Stimulated activated CD8-positive, alpha-beta memory T cell treated with anti-CD3 and anti-CD28 coated beads, Interleukin-7, amount 100 ng/mL, for 1 hour (primary cell): ENCODE data around the gene USP48.
A peak's percentile ranks its signal among the peaks of the same experiment; 100 is the strongest.
"Not testable (repeated sequence)": the region's sequence is repeated elsewhere in the genome, so short reads cannot be mapped to it uniquely, and the experiment has no call there.

Experiments used
- DNase-seq, 2 donors: peaks; one replicate each; pipeline ENCODE4 v3.0.0-alpha.2; 2020; ENCODE audit warnings: low read depth in 2 of 2

The USP48 gene

DNA sequence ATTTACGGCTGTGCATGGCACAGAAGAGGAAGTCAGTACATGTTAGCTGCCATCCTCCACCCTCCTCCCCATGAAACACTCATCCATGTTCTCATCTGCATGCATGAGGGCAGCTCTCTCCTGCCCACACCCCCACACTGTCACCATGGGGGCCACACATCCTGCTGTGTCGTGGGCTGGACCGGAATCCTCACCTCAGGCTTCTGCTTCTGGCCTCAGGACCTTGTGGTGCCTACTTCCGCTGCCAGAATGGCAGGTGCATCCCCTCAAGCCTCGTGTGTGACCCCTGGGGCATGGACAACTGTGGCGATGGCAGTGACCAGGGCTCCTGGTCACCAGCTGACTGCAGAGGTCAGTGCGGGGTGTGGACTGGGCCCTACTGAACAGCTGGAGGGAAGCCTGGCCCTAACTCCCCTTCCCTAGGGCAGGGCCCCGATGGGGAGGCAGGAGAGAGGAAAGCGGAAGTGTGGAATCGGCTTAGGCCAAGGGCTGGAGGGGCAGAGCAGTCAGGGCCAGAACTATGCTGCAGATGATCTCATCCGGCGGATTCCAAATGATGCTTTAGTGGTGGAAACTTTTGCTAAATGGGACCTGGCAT is 32.9 kb upstream of the USP48 start:
- DNase-seq, result no peak

DNA sequence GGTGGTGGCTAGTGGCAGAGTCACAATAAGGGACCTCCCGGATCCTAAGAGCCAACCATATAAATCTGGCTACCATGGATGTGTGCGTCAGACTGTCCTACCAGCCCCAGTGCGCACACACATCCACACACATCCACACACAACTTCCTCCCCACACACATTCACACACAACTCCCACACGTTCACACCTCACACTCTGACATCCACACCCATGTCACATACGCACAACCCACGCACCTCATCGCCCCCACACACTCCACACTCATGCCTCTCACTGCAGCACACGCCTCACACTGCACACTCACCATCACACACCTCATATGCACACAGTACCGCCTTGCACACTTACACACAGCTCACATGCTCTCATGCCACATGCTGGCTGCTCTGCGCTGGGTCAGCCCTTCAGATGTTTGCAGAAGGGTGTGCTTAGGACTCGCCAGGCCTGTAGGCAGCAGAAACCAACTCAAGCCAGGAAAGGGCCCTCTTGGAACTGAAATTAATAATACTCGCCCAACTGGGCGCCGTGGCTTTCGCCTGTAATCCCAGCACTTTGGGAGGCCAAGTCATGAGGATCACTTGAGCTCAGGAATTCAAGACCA is 32.1 kb upstream of the USP48 start:
- DNase-seq, result no peak

DNA sequence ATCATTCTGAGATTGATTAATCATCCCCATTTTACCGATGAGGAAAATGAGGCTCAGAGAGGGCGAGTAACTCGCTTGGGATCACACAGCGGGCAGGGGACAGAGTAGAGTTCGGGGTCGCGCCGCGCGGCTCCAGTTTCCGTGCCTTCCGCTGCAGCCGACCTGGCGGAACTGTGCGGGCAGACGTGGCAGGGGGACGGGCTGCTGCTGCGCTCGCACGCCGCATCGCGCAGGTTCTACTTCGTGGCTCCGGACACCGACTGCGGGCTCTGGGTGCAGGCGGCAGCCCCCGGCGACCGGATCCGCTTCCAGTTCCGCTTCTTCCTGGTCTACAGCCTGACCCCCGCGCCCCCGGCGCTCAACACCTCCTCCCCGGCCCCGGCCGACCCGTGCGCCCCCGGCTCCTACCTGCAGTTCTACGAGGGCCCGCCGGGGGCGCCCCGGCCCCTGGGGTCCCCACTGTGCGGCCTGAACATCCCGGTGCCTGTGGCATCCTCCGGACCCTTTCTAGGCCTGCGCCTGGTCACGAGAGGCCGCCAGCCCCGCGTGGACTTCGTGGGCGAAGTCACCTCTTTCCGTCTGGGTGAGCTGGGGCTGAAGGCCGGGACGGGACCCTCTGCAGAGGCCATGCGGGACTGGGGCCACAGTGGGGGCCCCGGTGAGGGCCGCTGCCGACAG is 31.4 kb upstream of the USP48 start:
- DNase-seq, result no peak

DNA sequence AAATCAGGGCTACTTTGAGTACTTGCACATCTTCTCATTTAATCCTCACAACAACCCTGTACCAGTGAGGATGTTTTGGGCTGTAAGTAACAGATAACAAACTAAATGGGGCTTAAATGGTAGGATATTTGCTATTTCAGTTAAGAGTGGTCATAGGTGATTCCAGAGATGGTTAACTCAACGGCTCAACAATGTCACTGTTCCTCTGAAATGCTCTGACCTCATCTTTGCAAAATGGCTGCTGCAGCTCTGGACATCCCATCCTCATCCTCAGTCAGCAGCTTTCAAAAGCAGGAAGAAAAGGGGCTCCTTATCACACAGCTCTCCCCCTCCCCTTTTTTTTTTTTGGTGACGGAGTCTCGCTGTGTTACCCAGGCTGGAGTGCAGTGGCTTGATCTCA is 30.6 kb upstream of the USP48 start:
- DNase-seq, result no peak

DNA sequence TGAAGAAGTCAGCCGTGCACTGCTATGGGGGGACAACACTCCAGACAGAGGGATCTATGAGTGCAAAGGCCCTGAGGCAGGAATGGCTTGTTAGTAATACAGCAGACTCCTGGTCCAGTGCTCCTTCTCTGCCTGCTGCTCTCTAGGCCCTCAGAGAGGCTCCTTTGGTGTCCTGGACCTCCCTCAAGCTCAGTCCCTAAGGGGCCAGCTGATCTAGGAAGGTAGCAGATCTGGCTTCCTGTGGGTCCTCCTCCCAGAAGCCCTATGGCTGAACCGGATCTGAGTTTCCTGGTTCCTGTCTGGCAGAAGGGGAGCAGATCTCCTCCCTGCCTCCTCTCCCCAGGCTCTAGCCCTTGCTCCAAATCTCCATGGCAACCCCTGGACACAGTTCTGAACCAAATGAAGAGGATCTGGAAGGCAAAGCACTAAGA is 28.9 kb upstream of the USP48 start, which contains the start of gene LDLRAD2:
Gene LDLRAD2, plus strand, starts transcription at position 391 of the 431 bp plus-strand sequence. CDS start 187 bp downstream, outside the sequence.
- DNase-seq, result no peak

DNA sequence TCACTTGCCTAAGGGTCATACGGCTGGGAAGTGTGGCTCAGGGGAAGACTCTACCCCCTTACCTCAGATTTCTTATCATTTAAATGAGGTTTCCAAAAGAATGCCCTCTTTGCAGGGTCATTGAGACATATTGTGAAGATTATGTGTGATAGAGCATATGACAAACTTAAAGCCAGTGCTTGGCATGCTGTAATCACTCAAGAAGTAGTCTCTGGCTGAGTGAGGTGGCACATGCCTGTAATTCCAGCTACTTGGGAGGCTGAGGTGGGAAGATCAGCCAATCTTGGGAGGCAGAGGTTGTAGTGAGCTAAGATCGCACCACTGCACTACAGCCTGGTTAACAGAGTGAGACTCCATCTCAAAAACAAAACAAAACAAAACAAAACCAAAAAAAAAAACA is 21.6 kb upstream of the USP48 start:
- DNase-seq, result no peak

DNA sequence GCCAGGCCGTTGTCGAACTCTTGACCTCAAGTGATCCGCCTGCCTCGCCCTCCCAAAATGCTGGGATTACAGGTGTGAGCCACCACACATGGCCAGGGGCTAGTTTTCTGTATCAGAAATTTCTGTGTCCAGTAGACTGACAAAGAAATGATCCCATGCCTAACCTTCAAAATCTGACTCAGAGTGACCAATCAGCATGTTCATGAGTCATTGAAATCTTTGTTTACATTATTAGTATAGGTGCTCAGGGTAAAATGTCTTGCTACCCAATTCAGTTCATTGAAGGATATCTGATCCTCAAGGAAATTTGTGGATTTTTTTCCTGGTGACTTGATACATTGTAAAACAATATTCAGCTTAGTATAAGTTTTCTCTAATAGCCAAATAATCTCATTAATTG is 18.2 kb upstream of the USP48 start:
- DNase-seq, result no peak

DNA sequence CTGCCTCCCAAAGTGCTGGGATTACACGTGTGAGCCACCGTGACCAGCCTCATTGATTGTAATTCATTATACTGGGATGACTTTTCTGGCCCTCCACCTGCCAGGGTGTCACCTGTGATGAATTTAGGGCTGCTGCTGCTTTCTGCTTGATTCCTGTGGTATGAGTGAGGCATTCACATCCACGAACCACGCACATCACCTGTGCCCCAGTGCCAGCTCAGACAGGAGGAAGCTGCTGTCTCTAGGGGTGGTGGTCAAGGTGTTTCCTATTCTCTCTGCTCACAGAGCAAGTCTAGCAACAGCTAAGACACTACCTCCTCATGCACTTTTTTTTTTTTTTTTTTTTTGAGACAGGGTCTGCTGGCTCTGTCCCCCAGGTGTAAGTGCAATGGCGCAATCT is 16.8 kb upstream of the USP48 start:
- no peak for DNase-seq

DNA sequence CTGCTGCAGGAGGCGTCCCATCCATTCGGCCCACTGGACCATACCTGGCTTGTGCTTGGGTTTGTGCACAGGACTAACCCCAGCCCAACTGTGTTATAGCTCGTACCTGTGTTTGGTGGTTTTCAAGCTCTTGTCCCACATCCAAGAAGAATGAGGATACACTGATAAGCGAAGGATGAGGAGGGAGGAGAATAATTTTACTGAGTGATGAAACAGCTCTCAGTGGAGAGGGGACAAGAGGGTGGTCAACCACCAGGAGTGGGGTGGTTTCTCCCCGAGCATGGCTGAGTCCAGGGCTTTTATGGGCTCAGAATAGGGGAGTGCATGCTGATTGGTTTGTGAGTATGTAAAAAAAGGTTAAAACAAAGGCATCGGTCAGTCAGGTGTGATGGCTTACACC is 12.1 kb upstream of the USP48 start:
- no peak for DNase-seq

DNA sequence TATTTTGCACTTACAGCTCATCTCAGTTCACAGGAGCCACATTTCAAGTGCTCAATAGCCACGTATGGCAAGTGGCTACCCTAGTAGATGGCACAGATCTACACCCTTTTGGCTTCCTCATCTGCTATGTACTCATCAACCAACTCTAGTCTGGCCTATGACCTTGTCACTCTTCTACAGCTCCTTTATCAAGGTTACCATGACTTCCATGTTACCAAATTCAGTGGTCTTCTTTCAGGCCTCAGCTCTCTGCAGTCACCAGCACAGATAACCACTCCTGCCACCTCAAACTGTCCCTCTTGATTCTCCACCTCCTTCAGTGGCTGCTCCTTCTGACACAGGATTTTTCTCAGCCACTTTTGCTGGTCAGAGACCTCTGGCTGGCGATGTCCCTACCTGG is 11.7 kb upstream of the USP48 start:
- no peak for DNase-seq

DNA sequence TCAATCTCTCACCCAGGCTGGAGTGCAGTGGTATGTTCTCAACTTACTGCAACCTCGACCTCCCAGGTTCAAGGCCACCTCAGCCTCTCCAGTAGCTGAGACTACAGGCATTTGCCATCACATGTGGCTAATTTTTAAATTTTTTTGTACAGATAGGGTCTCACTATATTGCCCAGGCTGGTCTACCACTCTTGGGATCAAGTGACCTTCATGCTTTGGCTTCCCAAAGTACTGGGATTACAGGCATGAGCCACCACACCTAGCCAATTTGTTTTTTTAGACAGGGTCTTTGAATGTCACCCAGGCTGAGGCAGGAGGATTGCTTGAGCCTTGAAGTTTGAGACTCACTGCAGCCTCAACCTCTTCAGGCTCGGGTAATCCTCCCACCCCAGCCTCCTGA is 10.2 kb upstream of the USP48 start:
- DNase-seq, result no peak

DNA sequence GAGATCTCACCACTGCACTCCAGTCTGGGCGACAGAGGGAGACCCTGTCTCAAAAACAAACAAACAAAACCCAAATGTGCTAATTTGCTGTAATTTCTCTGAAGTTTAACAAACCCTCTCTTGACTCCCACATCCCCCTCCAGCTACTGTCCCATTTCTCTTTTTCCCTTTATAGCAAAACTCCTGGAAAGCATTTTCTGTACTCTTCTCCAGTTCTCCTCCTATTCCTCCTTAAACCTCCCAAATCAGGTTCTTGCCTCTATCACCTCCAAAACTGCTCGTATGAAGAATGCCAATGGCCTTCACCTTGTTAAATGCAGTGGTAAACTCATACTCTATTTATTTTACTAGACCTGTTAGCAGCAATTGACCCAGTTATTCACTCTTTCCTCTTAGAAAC is 3.7 kb upstream of the USP48 start:
- DNase-seq, result no peak

DNA sequence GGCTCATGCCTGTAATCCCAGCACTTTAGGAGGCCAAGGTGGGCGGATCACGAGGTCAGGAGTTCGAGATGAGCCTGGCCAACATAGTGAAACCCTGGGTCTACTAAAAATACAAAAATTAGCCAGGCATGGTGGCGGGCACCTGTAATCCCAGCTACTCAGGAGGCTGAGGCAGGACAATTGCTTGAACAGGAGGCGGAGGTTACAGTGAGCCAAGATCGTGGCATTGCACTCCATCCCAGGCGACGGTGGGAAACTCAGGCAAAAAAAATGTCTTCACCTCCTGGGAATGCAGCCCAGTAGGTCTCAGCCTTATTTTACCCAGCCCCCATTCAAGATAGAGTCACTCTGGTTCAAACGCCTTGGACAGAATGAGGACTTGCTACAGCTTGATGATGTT is 2.8 kb upstream of the USP48 start:
- not testable (repeated sequence) for DNase-seq

DNA sequence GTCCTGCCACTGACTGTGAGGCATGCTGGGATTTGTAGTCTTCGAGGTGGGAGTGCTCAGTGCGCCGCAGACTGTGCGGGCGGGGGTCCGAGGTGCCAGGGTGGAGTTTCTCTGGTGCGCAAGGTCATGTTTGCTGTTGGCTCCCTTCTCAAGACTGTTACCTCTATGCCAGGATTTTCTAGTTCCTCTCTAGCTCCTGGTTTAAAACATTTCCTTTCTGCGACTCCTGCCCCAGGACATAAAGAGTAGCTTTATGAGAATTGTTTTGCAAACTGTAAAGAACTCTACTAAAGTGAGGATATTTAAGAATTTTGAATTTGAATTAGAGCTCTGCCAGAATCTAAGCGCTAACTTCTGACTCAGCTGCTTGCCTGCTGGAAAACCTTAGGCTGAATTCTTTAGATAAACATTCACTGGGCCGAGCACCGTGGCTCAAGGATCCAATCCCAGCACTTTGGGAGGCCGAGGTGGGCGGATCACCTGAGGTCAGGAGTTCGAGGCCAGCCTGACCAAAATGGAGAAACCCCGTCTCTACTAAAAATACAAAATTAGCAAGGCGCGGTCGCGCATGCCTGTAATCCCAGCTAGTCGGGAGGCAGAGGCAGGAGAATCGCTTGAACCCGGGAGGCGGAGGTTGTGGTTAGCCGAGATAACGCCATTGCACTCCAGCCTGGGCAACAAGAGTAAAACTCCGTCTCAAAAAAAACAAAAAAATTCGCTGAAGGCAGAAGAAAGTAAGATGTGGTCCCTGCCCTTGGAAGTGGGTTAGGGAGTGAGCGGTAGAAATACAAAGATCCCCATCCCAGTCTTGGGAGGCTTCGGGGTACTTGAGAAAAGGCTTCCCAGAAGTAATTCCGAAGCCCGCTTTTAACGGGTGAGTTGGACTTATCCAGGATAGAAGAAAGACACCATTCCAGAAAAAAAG is 992 bp upstream of the USP48 start:
- DNase-seq, result no peak

DNA sequence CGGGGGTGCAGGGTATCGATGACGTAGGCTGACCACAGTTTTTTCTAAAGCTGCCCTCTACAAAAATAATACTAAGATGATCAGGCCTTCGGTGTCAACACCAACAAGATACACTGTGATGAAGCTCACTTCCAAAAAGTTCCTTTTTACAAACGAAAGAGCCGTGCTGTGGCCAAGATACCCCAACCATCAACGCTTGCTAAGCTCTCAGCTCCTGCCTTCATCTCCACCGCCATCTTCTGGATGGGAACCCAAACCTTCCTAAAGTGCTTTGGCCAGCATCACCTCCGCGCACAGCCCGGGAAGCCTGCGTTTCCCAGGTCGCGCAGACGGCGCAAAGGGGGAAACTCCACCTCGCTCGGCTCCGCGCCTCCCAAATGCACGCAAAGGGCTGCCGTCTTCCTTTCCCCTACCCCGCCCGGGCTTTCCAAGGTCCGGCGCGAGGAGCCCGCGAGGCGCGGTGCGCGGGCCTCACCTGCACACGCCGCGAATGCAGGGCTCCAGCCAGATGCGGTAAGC is 541 bp downstream of the USP48 start:
- DNase-seq, result peak; percentile 4 to 6

DNA sequence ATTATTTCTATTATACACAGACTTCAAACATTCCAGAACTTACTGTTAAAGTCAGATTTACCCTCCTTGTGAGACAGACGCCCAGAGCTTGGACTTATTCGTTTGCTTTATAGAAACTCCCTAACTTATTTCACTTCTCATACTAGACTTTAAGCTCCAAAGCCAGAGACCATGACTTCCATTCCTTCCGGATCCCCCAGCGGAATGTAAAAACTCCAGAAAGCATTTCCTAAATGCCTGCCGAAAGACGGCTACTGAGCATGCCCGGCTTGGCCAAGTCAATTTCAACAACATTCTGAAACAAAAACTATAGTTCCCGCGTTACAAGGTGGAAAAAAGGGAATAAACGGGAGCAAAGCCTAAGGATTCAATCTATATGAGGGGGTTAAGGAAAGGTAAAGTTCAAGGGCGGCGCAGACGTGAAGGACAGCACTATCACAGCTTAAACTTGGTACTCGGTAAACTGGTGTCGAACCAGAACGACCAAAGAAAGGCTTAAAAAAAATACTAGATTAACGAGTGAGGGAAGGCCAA is 1.1 kb downstream of the USP48 start:
- no peak for DNase-seq

DNA sequence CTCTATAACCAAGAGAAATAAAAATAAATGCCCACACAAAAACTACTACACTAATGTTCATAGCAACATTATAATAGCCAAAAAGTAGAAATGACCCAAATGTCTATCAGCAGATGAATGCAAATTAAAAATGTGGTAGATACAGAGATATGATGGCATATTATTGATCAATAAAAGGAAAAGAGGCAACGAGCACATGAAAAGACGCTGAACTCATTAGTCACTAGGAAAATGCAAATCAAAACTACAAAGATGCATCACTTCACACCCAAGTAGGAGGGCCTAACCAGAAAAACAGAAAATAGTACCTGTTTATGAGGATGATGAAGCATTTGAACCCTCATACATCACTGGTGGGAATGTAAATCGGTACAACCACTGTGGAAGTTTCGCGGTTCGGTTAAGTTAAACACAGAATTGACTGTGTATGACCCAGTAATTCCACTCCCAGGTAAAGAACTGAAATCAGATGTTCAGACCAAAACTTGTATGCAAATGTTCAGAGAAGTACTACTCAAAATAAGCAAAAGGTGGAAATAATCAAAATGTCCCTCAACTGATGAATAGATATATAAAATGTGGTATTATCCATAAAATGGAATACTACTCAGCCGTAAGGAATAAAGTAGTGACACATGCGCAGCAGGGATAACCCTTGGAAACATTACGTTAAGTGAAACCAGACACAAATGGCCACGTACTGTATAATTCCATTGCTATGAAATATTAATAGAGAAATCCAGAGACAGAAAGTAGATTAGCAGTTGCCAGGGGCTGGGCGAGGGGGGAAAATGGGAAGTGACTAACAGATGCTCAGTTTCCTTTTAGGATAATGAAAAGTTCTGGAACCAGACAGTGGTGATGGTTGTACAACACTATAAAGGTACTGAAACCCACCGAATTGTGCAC is 3.1 kb downstream of the USP48 start:
- DNase-seq, result no peak

DNA sequence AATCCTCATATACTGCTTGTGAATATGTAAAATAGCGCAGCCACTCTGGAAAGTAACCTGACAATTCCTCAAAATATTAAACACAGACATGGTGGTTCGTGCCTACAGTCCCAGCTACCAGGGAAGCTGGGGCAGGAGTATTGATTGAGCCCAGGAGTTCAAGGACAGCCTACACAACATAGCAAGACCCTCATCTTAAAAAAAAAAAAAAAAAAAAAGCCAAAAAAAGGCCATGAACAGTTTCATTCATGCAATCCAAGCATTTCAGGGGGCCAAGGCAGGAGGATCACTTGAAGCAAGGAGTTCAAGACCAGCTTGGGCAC is 4.6 kb downstream of the USP48 start:
- DNase-seq, result no peak

DNA sequence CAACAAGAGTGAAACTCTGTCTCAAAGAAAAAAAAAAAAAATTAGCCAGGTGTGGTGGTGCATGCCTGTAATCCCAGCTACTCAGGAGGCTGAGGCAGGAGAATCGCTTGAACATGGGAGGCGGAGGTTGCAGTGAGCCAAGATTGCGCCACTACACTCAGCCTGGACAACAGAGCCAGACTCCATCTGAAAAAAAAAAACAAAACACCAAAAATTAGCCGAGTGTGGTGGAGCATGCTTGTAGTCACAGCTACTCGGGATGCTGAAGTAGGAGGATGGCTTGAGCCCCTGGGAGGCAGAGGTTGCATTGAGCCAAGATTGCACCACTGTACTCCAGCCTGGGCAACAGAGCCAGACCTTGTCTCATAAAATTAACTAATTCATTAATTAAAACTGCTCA is 6.0 kb downstream of the USP48 start:
- DNase-seq, result not testable (repeated sequence)

DNA sequence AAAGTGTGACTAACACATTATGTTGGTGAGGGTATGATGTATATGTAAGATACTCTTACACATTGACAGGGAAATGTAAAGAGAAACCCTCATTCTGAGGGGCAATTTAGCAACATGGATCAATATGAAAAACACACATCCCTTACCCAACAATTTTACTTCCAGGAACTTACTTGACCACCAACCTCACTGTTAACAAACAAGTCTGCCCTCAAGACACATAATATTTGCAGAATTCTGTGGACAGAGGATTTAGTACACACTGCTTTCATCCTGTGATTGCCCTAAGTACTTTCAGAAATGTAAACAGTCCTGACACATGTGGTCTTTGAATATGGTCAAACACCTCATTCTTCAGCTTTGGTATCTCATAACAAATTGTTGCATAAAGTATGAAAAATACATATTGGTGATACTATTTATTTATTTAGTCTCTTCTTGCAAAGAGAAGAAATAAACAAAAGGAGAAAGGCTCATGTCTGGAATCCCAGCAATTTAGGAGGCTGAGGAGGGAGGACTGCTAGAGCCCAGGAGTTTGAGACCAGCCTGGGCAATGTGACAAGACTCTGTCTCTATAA is 6.9 kb downstream of the USP48 start:
- no peak for DNase-seq

DNA sequence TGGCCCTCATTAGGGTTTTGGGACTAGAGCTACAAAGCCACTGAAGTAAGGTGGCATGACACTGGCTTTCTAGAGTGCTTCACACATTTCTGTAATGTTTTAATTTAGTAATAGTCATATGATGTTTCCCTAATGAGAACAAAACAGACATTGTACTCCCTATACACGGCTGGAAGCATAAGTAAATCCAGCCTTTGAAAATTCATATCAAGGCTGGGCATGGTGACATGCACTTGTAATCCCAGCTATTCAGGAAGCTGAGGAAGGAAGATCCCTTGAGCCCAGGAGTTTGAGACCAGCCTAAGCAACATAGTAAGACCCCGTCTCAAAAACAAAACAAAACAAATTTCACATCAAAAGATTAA is 7.4 kb downstream of the USP48 start:
- DNase-seq, result no peak
